ENCODE measurements around the gene TLE1.

The TLE1 gene

DNA sequence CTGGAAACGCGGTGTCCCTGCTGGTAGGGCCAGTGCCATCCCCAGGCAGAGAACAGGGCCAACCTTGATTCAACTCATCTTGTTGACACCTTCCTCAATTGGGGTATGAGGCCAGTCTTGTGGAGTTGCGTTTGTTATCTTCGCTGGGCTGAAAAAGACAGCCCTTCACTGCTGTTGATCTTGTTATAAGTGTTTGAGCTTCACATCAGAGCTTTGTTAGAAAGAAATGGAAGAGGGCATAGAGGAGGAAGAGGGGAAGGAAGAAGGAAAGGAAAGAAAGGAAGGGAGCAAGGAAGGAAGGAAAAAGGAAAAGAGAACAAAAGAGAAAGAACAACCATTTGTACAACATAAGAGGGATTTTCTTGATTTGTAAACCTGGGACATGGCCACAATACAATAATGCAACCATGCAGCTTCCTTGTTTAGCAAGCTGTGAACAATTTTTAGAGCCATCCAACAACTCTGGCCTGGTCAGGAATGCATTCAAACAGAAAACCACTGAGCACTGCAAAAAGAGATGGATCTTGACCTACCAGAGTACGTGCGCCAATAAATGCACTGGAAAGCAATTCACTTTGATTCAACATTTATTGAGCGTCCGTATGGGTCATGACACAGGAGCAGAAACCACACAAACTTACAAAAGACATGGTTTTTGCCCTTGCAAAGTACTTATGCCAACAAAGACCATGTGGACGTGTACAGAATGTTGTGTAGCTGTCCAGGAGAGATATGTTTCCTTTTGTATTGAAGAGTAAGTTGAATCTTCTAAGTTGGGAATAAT is 152.9 kb downstream of the TLE1 start:
- H3K4me1 ChIP-seq (ENCODE audit: control extremely low read depth in 1 of 4, control insufficient read depth in 4 of 4, insufficient read depth in 4 of 4, low read length in 3 of 4), result no peaks in the 10 kb centered on the region
- peaks cover 0 to 1% (median 0%) of the 10 kb centered on the region in 5 experiments for H3K9me3 ChIP-seq (ENCODE audit: control extremely low read depth in 1 of 5, control insufficient read depth in 4 of 5, insufficient read depth in 2 of 5, low read depth in 1 of 5, low read length in 4 of 5)
- WGBS (ENCODE audit: insufficient coverage), result 100% methylated on average over 7 of the region's 9 CpGs
- ChIA-PET CTCF (no interaction called here), POLR2A (no interaction called here)
- H3K36me3 ChIP-seq (ENCODE audit: control insufficient read depth in 4 of 4, insufficient read depth in 4 of 4, low read length in 3 of 4), result no peaks in the 10 kb centered on the region
- DNase-seq, result no peak
- H3K4me3 ChIP-seq (ENCODE audit: control insufficient read depth in 1 of 7, extremely low read depth in 1 of 7, insufficient read depth in 4 of 7, low read depth in 2 of 7, low read length in 6 of 7), result no peak overlapping the region
- no peak overlapping the region for H3K27ac ChIP-seq (ENCODE audit: insufficient read depth in 1 of 2, low read depth in 1 of 2, low read length in 2 of 2, poor library complexity in 1 of 2, severe bottlenecking in 2 of 2)
- no peaks in the 10 kb centered on the region for H3K27me3 ChIP-seq (replicated peaks in 2 of 5; ENCODE audit: control insufficient read depth in 4 of 5, insufficient read depth in 5 of 5, low read length in 4 of 5)

DNA sequence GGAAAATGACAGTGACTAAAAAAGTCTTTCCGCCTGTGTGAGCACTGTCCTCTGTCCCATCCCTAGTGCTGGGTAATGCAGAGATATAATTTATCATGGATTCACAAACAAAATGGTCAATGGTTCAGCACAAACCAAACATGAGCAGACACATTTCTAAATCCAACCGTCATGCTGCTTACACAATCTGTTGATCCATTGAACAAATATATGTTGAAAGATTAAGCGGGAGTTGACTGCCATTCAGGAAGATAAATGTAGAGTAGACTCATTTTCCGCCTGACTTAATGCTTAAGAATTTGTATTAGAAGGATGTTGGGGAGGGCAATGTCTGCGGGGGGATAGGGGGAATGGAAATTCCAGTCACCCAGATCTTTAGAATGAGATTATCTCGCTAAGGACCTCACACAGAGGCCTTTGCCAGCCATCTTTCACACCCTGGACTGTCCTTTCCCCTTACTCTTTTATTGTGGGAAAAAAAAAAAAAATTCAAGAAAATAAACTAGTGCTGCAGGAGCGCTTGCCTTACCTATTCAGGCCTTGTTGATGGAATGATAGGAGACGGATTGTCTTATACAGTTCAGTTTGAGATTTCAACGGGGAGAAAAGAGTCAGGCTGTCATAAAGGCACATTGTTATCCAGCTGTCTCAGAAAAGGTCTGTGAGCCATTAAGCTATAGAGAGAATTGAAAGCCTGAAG is 153.7 kb downstream of the TLE1 start:
- Histone ChIP-seq H3K27ac (ENCODE audit: insufficient read depth in 1 of 2, low read depth in 1 of 2, low read length in 2 of 2, poor library complexity in 1 of 2, severe bottlenecking in 2 of 2) (no peak overlapping the region), H3K4me3 (ENCODE audit: control insufficient read depth in 1 of 7, extremely low read depth in 1 of 7, insufficient read depth in 4 of 7, low read depth in 2 of 7, low read length in 6 of 7) (no peak overlapping the region), H3K9me3 (ENCODE audit: control extremely low read depth in 1 of 5, control insufficient read depth in 4 of 5, insufficient read depth in 2 of 5, low read depth in 1 of 5, low read length in 4 of 5) (peaks cover 0 to 1% (median 0%) of the 10 kb centered on the region in 5 experiments), H3K27me3 (replicated peaks in 2 of 5; ENCODE audit: control insufficient read depth in 4 of 5, insufficient read depth in 5 of 5, low read length in 4 of 5) (no peaks in the 10 kb centered on the region), H3K36me3 (ENCODE audit: control insufficient read depth in 4 of 4, insufficient read depth in 4 of 4, low read length in 3 of 4) (no peaks in the 10 kb centered on the region), H3K4me1 (ENCODE audit: control extremely low read depth in 1 of 4, control insufficient read depth in 4 of 4, insufficient read depth in 4 of 4, low read length in 3 of 4) (no peaks in the 10 kb centered on the region)
- 91% methylated on average over 6 of the region's 9 CpGs for WGBS (ENCODE audit: insufficient coverage)
- ChIA-PET CTCF (no interaction called here), POLR2A (no interaction called here)
- no peak for DNase-seq

DNA sequence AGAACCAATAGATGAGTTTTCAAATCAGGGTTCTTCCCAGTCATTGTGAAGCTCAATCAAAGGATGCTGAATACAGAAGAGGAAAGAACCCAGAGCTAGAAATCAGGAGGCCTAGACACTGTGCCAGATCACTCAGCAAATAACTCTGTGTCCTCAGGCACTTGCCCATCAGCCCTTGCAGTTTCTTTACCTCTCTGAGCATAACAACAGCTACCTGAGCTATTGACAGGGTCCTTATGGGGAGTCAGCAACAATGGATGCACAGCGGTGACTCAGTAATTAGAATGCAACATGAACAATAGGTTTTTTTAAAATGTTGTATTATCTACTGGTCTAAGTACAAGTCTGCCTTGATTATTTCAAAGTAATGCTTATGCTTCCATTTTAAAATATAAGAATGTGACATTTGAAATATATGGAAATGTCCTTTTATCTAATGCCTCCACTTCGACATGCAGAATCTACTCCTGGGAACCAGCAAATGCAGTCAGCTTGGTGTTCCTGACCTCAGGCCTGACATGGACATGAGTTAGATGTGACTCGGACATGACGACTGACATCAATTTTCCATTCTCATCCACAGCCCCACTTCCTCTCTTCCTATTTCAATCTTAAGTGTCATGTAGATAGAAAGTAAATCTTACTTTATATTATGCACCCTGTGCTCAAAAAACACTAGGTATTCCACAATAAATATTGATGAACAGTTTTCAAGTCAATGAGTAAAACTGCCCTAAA is 155.0 kb downstream of the TLE1 start:
- no CpG with 5 or more reads among the region's 4 CpGs for WGBS (ENCODE audit: insufficient coverage)
- no peak overlapping the region for H3K27ac ChIP-seq (ENCODE audit: insufficient read depth in 1 of 2, low read depth in 1 of 2, low read length in 2 of 2, poor library complexity in 1 of 2, severe bottlenecking in 2 of 2)
- no peaks in the 10 kb centered on the region for H3K36me3 ChIP-seq (ENCODE audit: control insufficient read depth in 4 of 4, insufficient read depth in 4 of 4, low read length in 3 of 4)
- H3K4me1 ChIP-seq (ENCODE audit: control extremely low read depth in 1 of 4, control insufficient read depth in 4 of 4, insufficient read depth in 4 of 4, low read length in 3 of 4), result no peaks in the 10 kb centered on the region
- ChIA-PET POLR2A (no interaction called here), CTCF (no interaction called here)
- no peak for DNase-seq
- H3K4me3 ChIP-seq (ENCODE audit: control insufficient read depth in 1 of 7, extremely low read depth in 1 of 7, insufficient read depth in 4 of 7, low read depth in 2 of 7, low read length in 6 of 7), result no peak overlapping the region
- H3K9me3 ChIP-seq (ENCODE audit: control extremely low read depth in 1 of 5, control insufficient read depth in 4 of 5, insufficient read depth in 2 of 5, low read depth in 1 of 5, low read length in 4 of 5), result peaks cover 0 to 1% (median 0%) of the 10 kb centered on the region in 5 experiments
- H3K27me3 ChIP-seq (replicated peaks in 2 of 5; ENCODE audit: control insufficient read depth in 4 of 5, insufficient read depth in 5 of 5, low read length in 4 of 5), result no peaks in the 10 kb centered on the region

Data from common myeloid progenitor, CD34-positive (primary cell).